Effector memory CD4-positive, alpha-beta T cell (primary cell): ENCODE measurements around the gene FAM229A.
"Not testable (repeated sequence)": the region's sequence is repeated elsewhere in the genome, so short reads cannot be mapped to it uniquely, and the experiment has no call there.

Source experiments
- DNase-seq, 3 donors: peaks; one replicate each; pipeline ENCODE4 v3.0.0-alpha.2; 2020
- H3K27ac ChIP-seq: 2 replicates; pipeline ENCODE4 v1.7.0; 2013; ENCODE audit warnings: mild to moderate bottlenecking, low read length, moderate library complexity; ENCODE audit not compliant: insufficient read depth, poor library complexity, severe bottlenecking
- H3K27me3 ChIP-seq: replicated peaks from 2 replicates; pipeline ENCODE4 v1.7.0; 2013; ENCODE audit warnings: mild to moderate bottlenecking, low read length; ENCODE audit not compliant: insufficient read depth, control insufficient read depth, poor library complexity, severe bottlenecking
- H3K36me3 ChIP-seq: 2 replicates; pipeline ENCODE4 v1.7.0; 2013; ENCODE audit warnings: mild to moderate bottlenecking, low read length, moderate library complexity; ENCODE audit not compliant: control insufficient read depth, insufficient read depth
- H3K4me1 ChIP-seq: 2 replicates; pipeline ENCODE4 v1.7.0; 2013; ENCODE audit warnings: low read length, mild to moderate bottlenecking; ENCODE audit not compliant: control insufficient read depth, insufficient read depth, poor library complexity, severe bottlenecking
- H3K4me3 ChIP-seq: 2 replicates; pipeline ENCODE4 v1.7.0; 2013; ENCODE audit warnings: low read length, low read depth, mild to moderate bottlenecking; ENCODE audit not compliant: insufficient read depth, poor library complexity, severe bottlenecking
- H3K9me3 ChIP-seq: 2 replicates; pipeline ENCODE4 v1.7.0; 2013; ENCODE audit warnings: mild to moderate bottlenecking, low read length, moderate library complexity; ENCODE audit not compliant: control insufficient read depth
- total RNA-seq, 3 donors: gene quantifications; one replicate each; lab custom pipeline; 2026; lab: John Stamatoyannopoulos, UW

The FAM229A gene
- 17.6 to 29.8 (median 20.9) reads per million in 3 donors for total RNA-seq

GRCh38 chr1:32362474-32363313 is at the start of gene FAM229A, which contains the start of gene TSSK3:
TSS of gene FAM229A (minus strand) at chr1:32362485. CDS start at chr1:32362091, 394 bp downstream.
TSS of gene TSSK3 (plus strand) at chr1:32362539. CDS start at chr1:32362702, 163 bp downstream.
- Histone ChIP-seq H3K9me3 (no peaks in the 10 kb centered on the region), H3K36me3 (peaks cover 28% of the 10 kb centered on the region), H3K27me3 (peaks cover 3% of the 10 kb centered on the region), H3K27ac (no peak within 1 kb of the TSS), H3K4me1 (peaks cover 9% of the 10 kb centered on the region), H3K4me3 (peak within 1 kb of the TSS; percentile 54)
- DNase-seq: no peak

- H3K9me3 ChIP-seq: no peaks in the 10 kb centered on the region
- H3K4me3 ChIP-seq: no peak overlapping the region
- H3K4me1 ChIP-seq: no peaks in the 10 kb centered on the region
- no peaks in the 10 kb centered on the region for H3K36me3 ChIP-seq
- H3K27ac ChIP-seq: no peak overlapping the region
- DNase-seq: no peak
- no peaks in the 10 kb centered on the region for H3K27me3 ChIP-seq
Observed at GRCh38 chr1:32411261-32411660, 49.0 kb upstream of the FAM229A start.

GRCh38 chr1:32406629-32407111 is 44.4 kb upstream of the FAM229A start:
- H3K4me3 ChIP-seq: no peak overlapping the region
- H3K9me3 ChIP-seq: no peaks in the 10 kb centered on the region
- no peaks in the 10 kb centered on the region for H3K36me3 ChIP-seq
- no peaks in the 10 kb centered on the region for H3K27me3 ChIP-seq
- no peaks in the 10 kb centered on the region for H3K4me1 ChIP-seq
- DNase-seq: no peak
- H3K27ac ChIP-seq: no peak overlapping the region

- no peak for DNase-seq
- Histone ChIP-seq H3K27ac (no peak overlapping the region), H3K9me3 (no peaks in the 10 kb centered on the region), H3K4me3 (no peak overlapping the region), H3K36me3 (no peaks in the 10 kb centered on the region), H3K4me1 (no peaks in the 10 kb centered on the region), H3K27me3 (no peaks in the 10 kb centered on the region)
Observed at GRCh38 chr1:32405672-32406467, 43.6 kb upstream of the FAM229A start.

GRCh38 chr1:32404946-32405345 is 42.7 kb upstream of the FAM229A start:
- Histone ChIP-seq H3K36me3 (no peaks in the 10 kb centered on the region), H3K4me1 (no peaks in the 10 kb centered on the region), H3K27ac (no peak overlapping the region), H3K27me3 (no peaks in the 10 kb centered on the region), H3K4me3 (no peak overlapping the region), H3K9me3 (no peaks in the 10 kb centered on the region)
- DNase-seq: no peak

- Histone ChIP-seq H3K9me3 (no peaks in the 10 kb centered on the region), H3K36me3 (no peaks in the 10 kb centered on the region), H3K4me1 (no peaks in the 10 kb centered on the region), H3K27ac (no peak overlapping the region), H3K4me3 (no peak overlapping the region), H3K27me3 (no peaks in the 10 kb centered on the region)
- DNase-seq: peak; percentile 18 to 45 (median 26)
Observed at GRCh38 chr1:32400876-32401631, 38.8 kb upstream of the FAM229A start.

GRCh38 chr1:32399843-32400242 is 37.6 kb upstream of the FAM229A start:
- Histone ChIP-seq H3K27ac (no peak overlapping the region), H3K27me3 (no peaks in the 10 kb centered on the region), H3K9me3 (no peaks in the 10 kb centered on the region), H3K4me3 (no peak overlapping the region), H3K36me3 (no peaks in the 10 kb centered on the region), H3K4me1 (peaks cover 3% of the 10 kb centered on the region)
- no peak for DNase-seq

- Histone ChIP-seq H3K27ac (no peak overlapping the region), H3K9me3 (no peaks in the 10 kb centered on the region), H3K27me3 (no peaks in the 10 kb centered on the region), H3K4me3 (no peak overlapping the region), H3K4me1 (peaks cover 9% of the 10 kb centered on the region), H3K36me3 (no peaks in the 10 kb centered on the region)
- DNase-seq: no peak
Observed at GRCh38 chr1:32398401-32398800, 36.1 kb upstream of the FAM229A start.

- H3K36me3 ChIP-seq, H3K27ac ChIP-seq, H3K4me3 ChIP-seq, H3K9me3 ChIP-seq, DNase-seq, H3K27me3 ChIP-seq: not testable (repeated sequence)
- H3K4me1 ChIP-seq: peaks cover 15% of the 10 kb centered on the region
Observed at GRCh38 chr1:32396524-32396923, 34.2 kb upstream of the FAM229A start.
